Measurements from ENCODE around the gene SH3BP2.

Gene SH3BP2

DNA sequence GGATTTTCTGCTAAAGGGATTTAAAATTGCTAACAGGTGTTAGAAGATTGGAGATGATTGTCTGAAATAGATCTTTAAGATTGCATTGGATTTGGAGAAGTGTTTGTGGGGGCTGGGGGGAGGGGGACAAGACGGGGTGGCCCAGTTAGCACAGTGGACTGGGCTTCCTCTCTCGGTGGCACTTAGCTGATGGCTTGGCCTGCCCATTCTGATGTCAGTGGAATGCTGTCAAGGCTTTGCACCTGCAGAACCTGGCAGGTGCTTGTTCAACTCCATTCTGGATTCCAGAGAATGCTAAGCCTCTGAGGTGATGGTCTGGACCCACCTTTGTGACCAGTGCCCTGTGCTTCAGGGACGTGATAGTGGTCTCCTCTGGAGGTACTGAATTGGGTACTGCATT is 94.5 kb downstream of the SH3BP2 start:
- DNase-seq = no peak

GRCh38 chr4:2888886-2889285 is 96.0 kb downstream of the SH3BP2 start:
- no peak for DNase-seq
